Activated naive CD8-positive, alpha-beta T cell treated with anti-CD3 and anti-CD28 coated beads for 36 hours (primary cell): ENCODE data around the gene NOTCH1. TPM values are rescaled to one million over a fixed set of nuclear protein-coding genes. Genes with fewer than 3 reads are reported as not detected.
"Not testable (repeated sequence)": the region's sequence is repeated elsewhere in the genome, so short reads cannot be mapped to it uniquely, and the experiment has no call there.

Experiments
- DNase-seq: peaks from one replicate; pipeline ENCODE4 v3.0.0; 2021
- H3K27ac Mint-ChIP-seq: one replicate; pipeline ENCODE4 v1.8.0; 2022; ENCODE audit warnings: mild to moderate bottlenecking, moderate library complexity, mixed read lengths
- H3K27me3 Mint-ChIP-seq: one replicate; pipeline ENCODE4 v1.8.0; 2022; ENCODE audit warnings: mild to moderate bottlenecking, mixed read lengths
- H3K36me3 Mint-ChIP-seq: one replicate; pipeline ENCODE4 v1.8.0; 2021; ENCODE audit warnings: mild to moderate bottlenecking, mixed read lengths
- H3K4me1 Mint-ChIP-seq: one replicate; pipeline ENCODE4 v1.8.0; 2021; ENCODE audit warnings: mixed read lengths
- H3K4me3 Mint-ChIP-seq: one replicate; pipeline ENCODE4 v1.8.0; 2022; ENCODE audit warnings: mild to moderate bottlenecking, moderate library complexity, mixed read lengths
- H3K9me3 Mint-ChIP-seq: one replicate; pipeline ENCODE4 v1.8.0; 2022; ENCODE audit warnings: mixed read lengths
- total RNA-seq, 2 experiments: library from RNA; stranded (reverse); gene quantifications; one replicate each; pipeline ENCODE4 v1.2.3, GENCODE V29; 2021

The NOTCH1 gene
- total RNA-seq, 2 experiments from 2014 or later: 48.2 to 51.6 TPM

DNA sequence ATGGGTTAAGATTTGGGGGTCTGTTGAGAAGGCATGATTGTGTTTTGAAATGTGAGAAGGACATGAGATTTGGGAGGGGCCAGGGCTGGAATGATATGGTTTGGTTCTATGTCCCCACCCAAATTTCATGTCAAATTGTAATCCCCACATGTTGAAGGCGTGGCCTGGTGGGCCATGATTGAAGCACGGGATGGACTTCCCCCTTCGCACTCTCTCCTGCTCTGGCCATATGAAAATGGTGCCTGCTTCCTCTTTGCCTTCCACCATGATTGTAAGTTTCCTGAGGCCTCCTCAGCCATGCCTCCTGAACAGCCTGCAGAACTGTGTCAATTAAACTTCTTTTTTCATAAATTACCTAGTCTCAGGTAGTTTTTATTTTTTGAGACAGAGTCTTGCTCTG is 14.7 kb upstream of the NOTCH1 start:
- H3K27ac Mint-ChIP-seq: no peak overlapping the region
- no peak overlapping the region for H3K4me3 Mint-ChIP-seq
- no peaks in the 10 kb centered on the region for H3K36me3 Mint-ChIP-seq
- peaks cover 6% of the 10 kb centered on the region for H3K4me1 Mint-ChIP-seq
- no peaks in the 10 kb centered on the region for H3K27me3 Mint-ChIP-seq
- peaks cover 10% of the 10 kb centered on the region for H3K9me3 Mint-ChIP-seq
- no peak for DNase-seq

DNA sequence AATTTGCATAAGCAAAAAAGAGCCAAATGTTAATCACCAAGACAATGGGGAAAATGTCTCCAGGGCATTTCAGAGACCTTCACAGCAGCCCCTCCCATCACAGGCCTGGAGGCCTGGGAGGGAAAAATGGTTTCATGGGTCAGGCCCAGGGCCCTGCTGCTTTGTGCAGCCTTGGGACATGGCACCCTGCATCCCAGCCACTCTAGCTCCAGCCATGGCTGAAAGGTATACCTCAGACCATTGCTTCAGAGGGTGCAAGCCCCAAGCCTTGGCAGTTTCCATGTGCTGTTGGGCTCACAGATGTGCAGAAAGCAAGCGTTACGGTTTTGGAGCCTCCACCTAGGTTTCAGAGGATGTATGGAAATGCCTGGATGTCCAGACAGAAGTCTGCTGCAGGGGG is 13.5 kb upstream of the NOTCH1 start:
- H3K4me1 Mint-ChIP-seq, H3K27ac Mint-ChIP-seq, H3K36me3 Mint-ChIP-seq, H3K27me3 Mint-ChIP-seq, DNase-seq, H3K4me3 Mint-ChIP-seq: not testable (repeated sequence)
- peaks cover 10% of the 10 kb centered on the region for H3K9me3 Mint-ChIP-seq

DNA sequence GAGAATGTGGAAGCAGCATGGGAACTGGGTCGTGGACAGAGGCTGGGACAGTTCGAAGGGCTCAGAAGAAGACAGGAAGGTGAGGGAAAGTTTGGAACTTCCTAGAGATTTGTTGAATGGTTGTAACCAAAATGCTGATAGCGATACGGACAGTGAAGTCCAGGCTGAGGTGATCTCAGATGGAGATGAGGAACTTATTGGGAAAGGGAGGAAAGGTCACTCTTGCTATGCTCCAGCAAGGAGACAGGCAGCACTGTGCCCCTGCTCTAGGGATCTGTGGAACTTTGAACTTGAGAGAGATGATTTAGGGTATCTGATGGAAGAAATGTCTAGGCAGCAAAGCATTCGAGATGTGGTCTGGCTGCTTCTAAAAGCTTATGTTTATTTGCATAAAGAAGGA is 13.0 kb upstream of the NOTCH1 start:
- H3K36me3 Mint-ChIP-seq, H3K4me1 Mint-ChIP-seq, H3K27me3 Mint-ChIP-seq, H3K27ac Mint-ChIP-seq, H3K4me3 Mint-ChIP-seq, DNase-seq: not testable (repeated sequence)
- peaks cover 10% of the 10 kb centered on the region for H3K9me3 Mint-ChIP-seq

DNA sequence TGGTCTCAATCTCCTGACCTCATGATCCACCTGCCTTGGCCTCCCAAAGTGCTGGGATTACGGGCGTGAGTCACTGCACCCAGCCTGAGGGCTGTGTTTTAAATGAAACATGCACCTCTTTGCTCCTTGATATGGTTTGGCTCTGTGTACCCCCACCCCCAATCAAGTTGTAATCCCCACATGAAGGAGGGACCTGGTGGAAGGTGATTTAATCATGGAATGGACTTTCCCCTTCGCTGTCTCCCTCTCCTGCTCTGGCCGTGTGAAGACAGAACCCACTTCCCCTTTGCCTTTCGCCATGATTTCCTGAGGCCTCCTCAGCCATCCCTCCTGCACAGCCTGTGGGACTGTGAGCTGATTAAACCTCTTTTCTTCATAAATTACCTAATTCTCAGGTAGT is 12.5 kb upstream of the NOTCH1 start:
- Mint-ChIP-seq H3K36me3 (no peaks in the 10 kb centered on the region), H3K4me3 (no peak overlapping the region), H3K9me3 (peaks cover 10% of the 10 kb centered on the region), H3K27ac (no peak overlapping the region), H3K4me1 (peaks cover 6% of the 10 kb centered on the region), H3K27me3 (no peaks in the 10 kb centered on the region)
- no peak for DNase-seq

DNA sequence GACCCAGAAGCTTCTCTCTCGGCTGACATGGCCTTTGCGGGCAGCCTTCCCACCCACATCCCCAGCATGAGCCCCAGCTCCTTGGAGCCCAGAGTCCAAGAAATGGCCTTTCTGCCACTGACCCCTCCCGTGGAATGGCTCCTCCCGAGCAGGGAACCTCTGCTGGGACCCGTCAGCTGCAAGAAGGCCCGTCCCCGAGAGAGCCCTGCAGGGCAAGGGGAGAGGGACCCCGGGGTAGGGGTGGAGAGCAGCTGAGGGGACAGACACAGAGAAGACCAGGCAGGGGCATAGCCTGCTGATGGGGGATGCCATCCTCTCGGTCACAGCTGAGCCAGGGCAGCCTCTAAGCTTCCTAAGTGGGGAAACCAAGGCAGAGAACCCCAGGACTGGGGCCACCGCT is 11.2 kb upstream of the NOTCH1 start:
- DNase-seq: no peak
- Mint-ChIP-seq H3K27ac (no peak overlapping the region), H3K27me3 (no peaks in the 10 kb centered on the region), H3K4me1 (peaks cover 8% of the 10 kb centered on the region), H3K36me3 (no peaks in the 10 kb centered on the region), H3K4me3 (no peak overlapping the region), H3K9me3 (peaks cover 10% of the 10 kb centered on the region)

DNA sequence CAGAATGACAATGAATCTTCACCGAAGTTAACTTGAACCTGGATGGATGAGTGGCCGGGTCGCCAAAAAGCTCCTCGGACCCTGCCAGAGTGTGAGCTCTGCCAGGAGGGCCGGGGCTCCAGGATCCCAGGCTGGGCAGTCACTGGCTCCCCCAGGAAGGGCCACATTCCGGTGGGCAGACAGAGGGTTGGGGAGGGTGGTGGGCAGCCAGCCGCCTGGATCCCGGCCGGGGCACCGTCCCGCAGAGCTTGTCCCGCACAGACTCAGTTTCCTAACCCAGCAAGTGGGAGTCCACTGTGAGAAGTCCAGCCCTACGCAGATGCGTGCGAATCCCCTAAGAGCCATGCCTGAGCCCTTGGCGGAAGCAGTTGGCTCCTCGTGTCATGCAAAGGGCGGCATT is 10.3 kb upstream of the NOTCH1 start:
- no peak overlapping the region for H3K4me3 Mint-ChIP-seq
- no peak for DNase-seq
- no peaks in the 10 kb centered on the region for H3K36me3 Mint-ChIP-seq
- peaks cover 10% of the 10 kb centered on the region for H3K9me3 Mint-ChIP-seq
- peaks cover 16% of the 10 kb centered on the region for H3K4me1 Mint-ChIP-seq
- H3K27me3 Mint-ChIP-seq: no peaks in the 10 kb centered on the region
- no peak overlapping the region for H3K27ac Mint-ChIP-seq

DNA sequence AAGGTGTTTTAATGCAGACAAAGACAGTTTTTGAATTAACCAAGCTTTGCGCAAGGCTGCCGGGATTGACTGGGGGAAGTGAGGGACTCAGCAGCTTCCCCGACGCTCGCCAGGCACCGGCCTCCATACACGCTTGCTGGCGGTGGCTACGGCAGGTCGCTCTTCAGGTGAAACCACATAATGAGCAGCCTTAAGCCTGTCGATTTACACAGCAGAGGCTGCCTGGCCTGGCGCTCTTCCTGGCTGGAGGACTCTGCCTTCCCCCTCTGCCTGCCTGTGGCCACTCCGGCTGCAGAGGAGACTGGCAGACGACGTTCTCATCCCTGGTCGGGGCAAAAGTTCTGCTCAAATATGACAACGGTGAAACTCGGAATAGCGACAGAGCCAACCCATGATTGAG is 9.0 kb upstream of the NOTCH1 start:
- H3K9me3 Mint-ChIP-seq: peaks cover 9% of the 10 kb centered on the region

DNA sequence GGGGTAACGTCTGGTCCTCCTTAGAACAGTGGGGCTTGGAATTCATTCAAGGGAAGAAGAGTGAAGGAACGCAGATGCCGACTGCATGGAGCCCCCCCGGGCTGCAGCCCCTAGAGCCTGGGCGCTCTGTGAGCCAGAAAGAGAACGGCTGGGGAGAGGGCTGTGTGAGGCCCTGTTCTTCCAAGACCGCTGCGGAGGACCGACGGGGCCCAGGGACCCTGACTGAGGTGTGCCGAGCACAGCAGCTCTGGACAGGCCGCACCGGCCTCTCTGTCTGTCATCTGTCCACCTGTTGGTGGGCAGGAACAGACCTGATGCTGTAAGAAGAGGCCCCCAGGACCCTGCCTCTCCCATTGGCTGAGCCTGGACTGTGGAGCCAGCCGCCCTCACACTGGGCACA is 7.7 kb upstream of the NOTCH1 start:
- H3K27ac Mint-ChIP-seq: no peak overlapping the region

More for the DNA sequence above, 9.0 kb upstream of the NOTCH1 start:
- no peaks in the 10 kb centered on the region for H3K36me3 Mint-ChIP-seq
- no peaks in the 10 kb centered on the region for H3K27me3 Mint-ChIP-seq
- H3K4me1 Mint-ChIP-seq: peaks cover 18% of the 10 kb centered on the region
- no peak for DNase-seq
- H3K27ac Mint-ChIP-seq: no peak overlapping the region
- no peak overlapping the region for H3K4me3 Mint-ChIP-seq

DNA sequence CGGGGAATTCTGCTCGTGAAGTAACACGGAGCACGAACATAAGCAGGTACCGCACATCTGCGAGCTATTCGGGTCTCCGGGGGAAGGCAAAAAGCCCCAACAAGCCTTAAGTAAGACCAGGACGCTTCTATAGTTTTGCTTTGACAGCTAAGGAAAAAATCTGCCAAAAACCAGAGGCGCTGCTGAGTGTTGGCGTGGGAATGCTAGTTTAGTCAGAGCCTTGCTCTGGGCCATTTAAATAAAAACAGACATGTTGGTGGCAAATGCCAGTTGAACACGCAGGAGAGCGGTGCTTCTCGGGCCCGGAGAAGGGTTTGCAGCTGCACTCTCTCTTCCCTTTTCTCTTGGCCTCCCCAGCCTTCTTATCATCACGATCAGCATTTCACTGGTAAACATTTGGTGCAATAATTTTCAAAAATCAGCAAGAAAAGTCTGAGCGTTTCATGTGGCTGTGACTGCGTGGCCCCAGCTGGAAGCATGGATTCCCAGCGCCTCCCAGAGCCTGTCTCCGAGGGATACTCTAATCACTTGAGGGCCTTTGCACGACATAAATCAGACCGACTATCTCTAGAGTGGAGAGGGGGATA is 6.4 kb upstream of the NOTCH1 start:
- no peak overlapping the region for H3K4me3 Mint-ChIP-seq
- H3K36me3 Mint-ChIP-seq: no peaks in the 10 kb centered on the region
- H3K9me3 Mint-ChIP-seq: no peaks in the 10 kb centered on the region
- no peak for DNase-seq
- peaks cover 16% of the 10 kb centered on the region for H3K4me1 Mint-ChIP-seq
- no peaks in the 10 kb centered on the region for H3K27me3 Mint-ChIP-seq
- no peak overlapping the region for H3K27ac Mint-ChIP-seq

More for the DNA sequence above, 7.7 kb upstream of the NOTCH1 start:
- H3K27me3 Mint-ChIP-seq: no peaks in the 10 kb centered on the region
- no peak overlapping the region for H3K4me3 Mint-ChIP-seq
- peaks cover 18% of the 10 kb centered on the region for H3K4me1 Mint-ChIP-seq
- H3K36me3 Mint-ChIP-seq: no peaks in the 10 kb centered on the region
- DNase-seq: no peak
- no peaks in the 10 kb centered on the region for H3K9me3 Mint-ChIP-seq

DNA sequence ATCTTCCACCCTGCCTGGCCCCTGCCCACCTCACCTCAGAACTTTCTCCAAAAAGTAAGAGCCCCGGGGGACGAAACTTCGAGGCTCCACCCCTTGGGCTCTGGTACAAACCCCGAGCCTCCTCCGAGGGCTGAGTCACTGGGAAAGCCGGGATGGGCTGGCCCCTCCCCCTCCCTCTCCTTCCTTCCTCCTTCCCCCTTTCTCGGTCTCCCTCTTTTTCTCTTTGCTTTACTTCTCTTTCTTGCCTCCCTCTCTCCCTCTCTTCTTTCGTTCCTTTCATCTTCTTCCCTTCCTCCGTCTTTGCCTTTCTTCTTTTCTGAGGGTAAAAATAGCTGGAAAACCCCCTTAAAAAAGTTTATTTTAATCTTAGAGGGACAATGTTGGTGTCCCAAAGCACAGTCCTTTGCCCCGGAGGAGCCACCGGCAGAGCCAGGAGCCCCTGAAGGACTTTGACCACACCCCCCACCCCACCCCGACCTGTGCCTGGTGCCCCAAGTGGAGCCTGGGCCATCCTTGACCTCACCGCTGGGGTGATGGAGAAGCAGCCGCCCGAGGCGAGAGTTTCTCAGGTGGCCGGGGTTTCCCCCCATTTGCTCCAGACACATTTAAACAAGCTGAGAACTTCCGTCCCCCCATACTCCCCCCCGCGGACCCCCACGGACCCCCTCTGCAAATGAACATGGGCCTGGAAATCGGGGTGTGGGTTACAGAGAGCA is 5.7 kb upstream of the NOTCH1 start:
- no peak for DNase-seq
- H3K27ac Mint-ChIP-seq: peak overlapping the region; percentile 14
- no peak overlapping the region for H3K4me3 Mint-ChIP-seq

DNA sequence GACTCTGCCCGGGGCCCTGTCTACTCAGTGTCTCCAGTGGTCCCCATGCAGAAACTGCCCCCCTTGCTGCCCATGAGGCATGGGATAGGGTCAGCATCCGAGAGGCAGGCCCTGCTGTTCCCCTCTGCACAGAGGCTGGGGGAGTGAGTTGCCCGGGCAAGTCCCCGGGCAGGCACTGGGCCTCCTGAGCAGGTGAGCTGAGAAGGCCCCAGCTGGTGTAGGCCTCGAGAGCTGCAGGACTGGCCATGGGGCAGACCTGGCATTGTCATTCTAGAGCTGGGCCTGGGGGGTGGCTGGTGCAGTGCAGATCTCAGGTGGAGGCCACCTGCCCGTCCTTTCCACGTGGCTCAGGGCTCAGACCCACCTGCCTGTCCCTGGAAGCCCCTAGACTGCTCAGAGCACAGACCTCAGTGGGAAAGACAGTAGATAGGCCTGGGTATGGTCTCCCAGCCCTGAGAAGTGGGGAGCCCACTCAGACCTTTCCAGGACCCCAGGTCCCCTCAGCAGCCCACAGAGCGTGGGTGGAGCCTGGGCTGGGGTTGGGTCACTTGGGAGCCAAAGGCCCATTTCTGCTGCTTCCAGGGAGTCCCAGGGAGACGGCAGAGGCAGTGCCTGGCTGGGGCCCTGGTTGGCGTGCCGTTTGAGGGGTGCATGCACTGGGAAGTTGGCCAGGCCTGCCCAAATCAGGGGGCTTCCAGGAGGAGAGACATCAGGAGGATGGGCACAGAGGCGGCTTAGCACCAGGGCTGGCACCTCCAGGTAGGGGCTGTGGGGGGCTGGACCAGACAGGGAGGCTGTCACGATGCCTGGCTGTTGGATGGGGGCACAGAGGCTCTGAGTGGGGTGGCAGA is 4.8 kb upstream of the NOTCH1 start:
- DNase-seq: no peak
- Mint-ChIP-seq H3K36me3 (no peaks in the 10 kb centered on the region), H3K4me3 (no peak overlapping the region), H3K4me1 (peaks cover 22% of the 10 kb centered on the region), H3K27me3 (no peaks in the 10 kb centered on the region), H3K9me3 (no peaks in the 10 kb centered on the region), H3K27ac (no peak overlapping the region)

More for the DNA sequence above, 5.7 kb upstream of the NOTCH1 start:
- Mint-ChIP-seq H3K36me3 (no peaks in the 10 kb centered on the region), H3K27me3 (no peaks in the 10 kb centered on the region), H3K4me1 (peaks cover 22% of the 10 kb centered on the region), H3K9me3 (no peaks in the 10 kb centered on the region)

DNA sequence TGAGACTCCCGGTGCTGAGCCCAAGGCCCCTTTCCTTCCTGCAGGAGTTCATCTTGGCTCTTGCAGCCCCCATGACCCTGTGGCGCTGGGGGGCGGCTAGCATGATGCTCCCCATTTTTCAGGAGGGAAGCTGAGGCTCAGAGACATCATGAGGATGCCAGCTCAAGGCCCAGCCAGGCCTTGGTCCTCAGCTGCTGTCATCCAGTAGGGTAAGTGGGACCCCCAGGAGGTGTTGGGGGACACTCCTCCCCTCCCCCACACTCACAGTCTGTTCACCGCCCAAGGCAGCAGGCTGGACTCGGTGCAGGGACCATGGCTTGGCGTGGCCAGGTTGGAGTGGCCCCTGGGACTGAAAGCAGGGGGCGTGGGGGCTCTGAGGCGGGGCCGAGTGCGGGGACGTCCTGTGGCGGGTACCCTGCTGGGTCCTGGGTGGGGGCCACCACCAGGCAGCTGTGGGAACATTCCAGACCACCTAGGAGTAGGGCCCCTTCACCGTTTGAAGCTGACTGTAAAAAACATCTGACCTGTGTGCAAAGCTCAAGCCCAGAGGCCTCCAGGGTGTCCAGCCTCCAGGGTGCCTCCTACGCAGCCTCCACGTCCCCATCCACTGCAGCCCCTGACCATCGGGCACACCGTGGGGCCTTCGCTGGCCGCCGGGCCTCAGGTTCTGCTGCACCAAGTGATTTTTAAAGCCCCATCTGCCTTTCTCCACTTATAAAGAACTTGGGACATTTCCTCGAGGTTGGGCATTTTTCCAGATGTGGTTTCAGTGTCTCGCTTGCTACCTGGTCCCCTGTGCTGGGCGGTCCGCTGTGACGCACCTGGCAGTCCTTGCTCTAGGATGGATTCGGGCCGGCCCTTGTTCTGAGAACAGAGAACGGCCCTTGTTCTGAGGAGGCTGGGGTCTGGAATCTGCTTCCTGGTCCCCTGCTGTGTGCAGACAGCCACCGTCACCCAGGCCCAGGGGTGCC is 3.4 kb upstream of the NOTCH1 start:
- Mint-ChIP-seq H3K27ac (no peak overlapping the region), H3K27me3 (no peaks in the 10 kb centered on the region), H3K4me1 (peaks cover 23% of the 10 kb centered on the region), H3K36me3 (no peaks in the 10 kb centered on the region), H3K4me3 (no peak overlapping the region), H3K9me3 (no peaks in the 10 kb centered on the region)
- no peak for DNase-seq

DNA sequence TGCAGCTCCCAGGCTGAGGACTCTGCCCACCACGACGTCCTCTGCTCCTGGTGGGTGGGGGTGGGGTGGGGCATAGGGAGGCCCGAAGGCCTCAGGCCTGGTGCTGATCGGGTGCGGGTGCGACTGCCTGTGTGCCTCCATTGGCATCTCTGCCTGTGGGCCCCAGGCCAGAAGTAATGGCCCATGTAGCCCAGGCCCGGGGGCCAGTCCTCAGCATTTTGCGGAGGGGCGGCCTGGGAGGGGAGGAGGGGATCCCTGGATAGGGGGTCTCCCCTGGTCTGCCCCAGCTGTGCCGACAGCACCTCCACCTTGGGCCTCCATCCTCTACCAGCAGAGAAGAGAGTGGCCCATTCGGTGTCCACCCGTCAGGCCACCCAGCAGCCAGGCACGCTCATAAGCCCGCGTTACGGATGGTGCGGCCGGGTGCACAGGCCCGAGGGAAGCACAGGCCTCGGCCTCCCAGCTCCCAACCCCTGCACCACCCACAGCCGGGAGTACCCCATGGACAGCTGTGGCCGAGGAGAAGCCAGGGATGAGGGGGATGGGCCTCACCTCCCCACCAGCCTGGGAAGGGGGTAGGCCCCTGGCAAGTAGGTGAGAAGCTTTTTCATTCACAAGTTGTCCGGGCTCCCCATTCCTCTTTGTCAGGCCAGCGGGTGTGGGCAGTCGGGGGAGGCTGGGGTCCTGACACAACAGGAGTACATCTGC is 1.8 kb upstream of the NOTCH1 start:
- DNase-seq: no peak
- H3K27ac Mint-ChIP-seq: no peak overlapping the region
- no peaks in the 10 kb centered on the region for H3K27me3 Mint-ChIP-seq
- peaks cover 38% of the 10 kb centered on the region for H3K4me1 Mint-ChIP-seq
- H3K9me3 Mint-ChIP-seq: no peaks in the 10 kb centered on the region
- peaks cover 4% of the 10 kb centered on the region for H3K36me3 Mint-ChIP-seq
- H3K4me3 Mint-ChIP-seq: no peak overlapping the region
